Adrenal gland (tissue), 5 donors: ENCODE results near the gene NPIPB4.
"Not testable (repeated sequence)": the region's sequence is repeated elsewhere in the genome, so short reads cannot be mapped to it uniquely, and the experiment has no call there.

Experiments
- CTCF ChIP-seq, 6 experiments: fragments of 450-650 bp in 4 of 6; fragments of 200-600 bp in 2 of 6; sonication (generic) in 1 of 6; IDR thresholded peaks; 1 replicate in 5 of 6; 2 replicates in 1 of 6; pipeline versions ENCODE4 v1.5.1 to v1.8.0; 2016 to 2021; ENCODE audit warnings: antibody characterized with exemption in 6 of 6, mild to moderate bottlenecking in 2 of 6, moderate library complexity in 1 of 6
- POLR2A ChIP-seq, 2 donors: fragments of 450-650 bp; IDR thresholded peaks; one replicate each; pipeline ENCODE4 v1.6.1; 2017; ENCODE audit warnings: antibody characterized with exemption in 2 of 2, mild to moderate bottlenecking in 2 of 2, moderate library complexity in 1 of 2
- donor health status: DM: no; HTN: no; CAD: no.

DNA sequence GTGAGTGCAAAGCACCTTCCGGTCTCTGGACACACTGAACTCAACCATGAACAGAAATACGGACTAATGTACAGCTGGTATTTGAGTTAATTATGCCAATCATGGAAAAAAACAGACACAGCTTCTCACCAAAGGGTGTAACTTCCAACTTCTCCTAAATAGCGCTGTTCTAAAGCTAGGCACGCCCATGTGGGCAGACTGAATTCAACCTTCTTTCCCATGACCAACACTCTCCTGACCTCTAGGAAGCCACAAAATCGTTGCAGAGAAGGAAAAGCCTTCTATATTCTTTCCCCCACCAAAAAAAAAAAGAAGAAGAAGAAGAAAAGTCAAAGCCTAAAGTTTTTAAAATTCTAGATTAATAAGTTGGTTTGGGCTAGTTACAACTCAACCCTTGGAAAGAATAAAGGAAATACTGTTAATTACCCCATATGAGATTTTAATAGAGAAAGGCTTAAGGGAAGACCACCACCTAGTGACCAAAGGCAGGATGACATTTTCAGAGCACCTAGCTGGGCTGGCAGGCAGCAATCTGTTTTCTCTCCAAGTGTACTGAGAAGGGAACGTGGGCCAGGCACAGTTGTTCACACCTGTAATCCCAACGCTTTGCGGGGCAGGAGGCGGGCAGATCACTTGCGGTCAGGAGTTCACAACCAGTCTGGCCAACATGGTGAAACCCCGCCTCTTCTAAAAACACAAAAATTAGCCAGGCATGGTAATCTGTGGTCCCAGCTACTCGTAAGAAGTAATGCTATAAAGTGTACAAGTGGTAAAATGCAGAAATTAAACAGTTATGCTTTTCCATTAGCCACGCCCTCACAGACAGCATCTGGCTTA, 55.8 kb downstream of the NPIPB4 start:
- TF ChIP-seq CTCF (IDR thresholded peaks at IDR 0.05): peak; percentile 20 to 51 (median 40)
- not testable (repeated sequence) for TF ChIP-seq POLR2A (IDR thresholded peaks at IDR 0.05)
